Vagina (tissue), 2 donors: ENCODE measurements around the gene JSRP1.

Experiments used
- POLR2A ChIP-seq, 2 donors: fragments of 450-650 bp; IDR thresholded peaks; one replicate each; pipeline ENCODE4 v1.6.1; 2017; ENCODE audit warnings: antibody characterized with exemption in 2 of 2, mild to moderate bottlenecking in 2 of 2, moderate library complexity in 2 of 2
- POLR2AphosphoS5 ChIP-seq, 2 donors: sonication (generic); formaldehyde crosslinking; IDR thresholded peaks; one replicate each; pipeline ENCODE4 v1.9.0; 2017; ENCODE audit warnings: antibody characterized with exemption in 2 of 2, mild to moderate bottlenecking in 2 of 2, low read depth in 1 of 2; ENCODE audit not compliant: insufficient read depth in 1 of 2
- TF ChIP-seq, protein P1 (sequence below), 3 experiments: fragments of 450-650 bp in 2 of 3; fragments of 200-600 bp in 1 of 3; sonication (generic) in 1 of 3; IDR thresholded peaks; one replicate each; pipeline ENCODE4 v1.5.1; 2017 to 2019; ENCODE audit warnings: antibody characterized with exemption in 3 of 3, mild to moderate bottlenecking in 2 of 3, moderate library complexity in 2 of 3

DNA sequence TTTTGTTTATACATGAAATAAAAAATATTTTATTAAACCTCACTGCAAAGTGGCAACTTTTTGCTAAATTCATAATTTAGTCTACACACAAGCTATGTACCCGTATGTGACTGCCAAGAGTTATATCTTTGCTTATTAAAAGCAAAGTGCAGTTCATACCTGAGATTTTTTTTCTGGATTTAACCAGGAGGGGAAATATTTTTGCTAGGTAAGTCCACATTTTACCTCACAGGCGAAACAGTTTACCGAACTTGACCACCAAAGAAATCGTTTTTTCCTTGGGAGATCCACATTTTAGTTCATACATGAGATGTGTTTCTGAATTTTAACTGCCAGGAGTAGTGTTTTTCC, 12.2 kb upstream of the JSRP1 start:
- TF ChIP-seq, protein P1, sequence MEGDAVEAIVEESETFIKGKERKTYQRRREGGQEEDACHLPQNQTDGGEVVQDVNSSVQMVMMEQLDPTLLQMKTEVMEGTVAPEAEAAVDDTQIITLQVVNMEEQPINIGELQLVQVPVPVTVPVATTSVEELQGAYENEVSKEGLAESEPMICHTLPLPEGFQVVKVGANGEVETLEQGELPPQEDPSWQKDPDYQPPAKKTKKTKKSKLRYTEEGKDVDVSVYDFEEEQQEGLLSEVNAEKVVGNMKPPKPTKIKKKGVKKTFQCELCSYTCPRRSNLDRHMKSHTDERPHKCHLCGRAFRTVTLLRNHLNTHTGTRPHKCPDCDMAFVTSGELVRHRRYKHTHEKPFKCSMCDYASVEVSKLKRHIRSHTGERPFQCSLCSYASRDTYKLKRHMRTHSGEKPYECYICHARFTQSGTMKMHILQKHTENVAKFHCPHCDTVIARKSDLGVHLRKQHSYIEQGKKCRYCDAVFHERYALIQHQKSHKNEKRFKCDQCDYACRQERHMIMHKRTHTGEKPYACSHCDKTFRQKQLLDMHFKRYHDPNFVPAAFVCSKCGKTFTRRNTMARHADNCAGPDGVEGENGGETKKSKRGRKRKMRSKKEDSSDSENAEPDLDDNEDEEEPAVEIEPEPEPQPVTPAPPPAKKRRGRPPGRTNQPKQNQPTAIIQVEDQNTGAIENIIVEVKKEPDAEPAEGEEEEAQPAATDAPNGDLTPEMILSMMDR (IDR thresholded peaks at IDR 0.05), result no peak
- TF ChIP-seq POLR2AphosphoS5 (IDR thresholded peaks at IDR 0.05; ENCODE audit: insufficient read depth in 1 of 2, low read depth in 1 of 2), result no peak
- no peak for TF ChIP-seq POLR2A (IDR thresholded peaks at IDR 0.05)
